Measurements from ENCODE around the gene MCOLN2. TPM values are rescaled to one million over a fixed set of nuclear protein-coding genes. Genes with fewer than 3 reads are reported as not detected.

Gene MCOLN2
- total RNA-seq, 1 donor from 2014 or later = 1.6 TPM

- Mint-ChIP-seq H3K27ac (ENCODE audit: unreplicated experiment) (no peak overlapping the region), H3K27me3 (ENCODE audit: low read depth, unreplicated experiment) (peaks cover 5% of the 10 kb centered on the region), H3K4me3 (ENCODE audit: unreplicated experiment) (no peak overlapping the region), H3K9me3 (ENCODE audit: unreplicated experiment) (peaks cover 6% of the 10 kb centered on the region), H3K4me1 (ENCODE audit: low read depth, unreplicated experiment) (no peaks in the 10 kb centered on the region), H3K36me3 (ENCODE audit: low read depth, unreplicated experiment) (no peaks in the 10 kb centered on the region)
- no peak overlapping the region for H3K4me2 ChIP-seq (ENCODE audit: low read length)
- TF ChIP-seq EZH2 (IDR thresholded peaks at IDR 0.05; ENCODE audit: insufficient read depth, low read length) = no peak
- no peak for TF ChIP-seq CTCF (IDR thresholded peaks at IDR 0.05; ENCODE audit: insufficient read depth, low read depth, low read length)
- H3K79me2 ChIP-seq (ENCODE audit: insufficient read depth, low read length) = no peaks in the 10 kb centered on the region
- no peak overlapping the region for H2AFZ ChIP-seq (ENCODE audit: low read depth, low read length)
- H3K9ac ChIP-seq (ENCODE audit: low read length) = no peak overlapping the region
- FAIRE-seq = no peak
- H3K36me3 ChIP-seq (ENCODE audit: insufficient read depth, low read length) = no peaks in the 10 kb centered on the region
- DNase-seq (ENCODE audit: low read depth) = no peak
- H3K4me1 ChIP-seq (ENCODE audit: insufficient read depth, low read length) = no peaks in the 10 kb centered on the region
- H4K20me1 ChIP-seq (ENCODE audit: insufficient read depth, low read length) = no peaks in the 10 kb centered on the region
- no peak overlapping the region for H3K4me3 ChIP-seq (ENCODE audit: insufficient read depth, low read depth, low read length)
- H3K9me3 ChIP-seq (ENCODE audit: insufficient read depth, low read depth, low read length) = no peaks in the 10 kb centered on the region
- no peak overlapping the region for H3K27ac ChIP-seq (ENCODE audit: low read depth, low read length)
- no peaks in the 10 kb centered on the region for H3K27me3 ChIP-seq (ENCODE audit: insufficient read depth, low read length)
These were observed 11.5 kb downstream of the MCOLN2 start for GRCh38 chr1:84985365-84985764.

- TF ChIP-seq CTCF (IDR thresholded peaks at IDR 0.05; ENCODE audit: insufficient read depth, low read depth, low read length) = no peak
- TF ChIP-seq EZH2 (IDR thresholded peaks at IDR 0.05; ENCODE audit: insufficient read depth, low read length) = no peak
- no peaks in the 10 kb centered on the region for H3K27me3 ChIP-seq (ENCODE audit: insufficient read depth, low read length)
- no peak overlapping the region for H2AFZ ChIP-seq (ENCODE audit: low read depth, low read length)
- H3K4me1 ChIP-seq (ENCODE audit: insufficient read depth, low read length) = no peaks in the 10 kb centered on the region
- H3K4me3 ChIP-seq (ENCODE audit: insufficient read depth, low read depth, low read length) = no peak overlapping the region
- Mint-ChIP-seq H3K36me3 (ENCODE audit: low read depth, unreplicated experiment) (no peaks in the 10 kb centered on the region), H3K27me3 (ENCODE audit: low read depth, unreplicated experiment) (peaks cover 5% of the 10 kb centered on the region), H3K27ac (ENCODE audit: unreplicated experiment) (no peak overlapping the region), H3K4me3 (ENCODE audit: unreplicated experiment) (no peak overlapping the region), H3K9me3 (ENCODE audit: unreplicated experiment) (peaks cover 14% of the 10 kb centered on the region), H3K4me1 (ENCODE audit: low read depth, unreplicated experiment) (no peaks in the 10 kb centered on the region)
- no peak for FAIRE-seq
- no peak overlapping the region for H3K4me2 ChIP-seq (ENCODE audit: low read length)
- H3K27ac ChIP-seq (ENCODE audit: low read depth, low read length) = no peak overlapping the region
- H4K20me1 ChIP-seq (ENCODE audit: insufficient read depth, low read length) = no peaks in the 10 kb centered on the region
- H3K9me3 ChIP-seq (ENCODE audit: insufficient read depth, low read depth, low read length) = no peaks in the 10 kb centered on the region
- DNase-seq (ENCODE audit: low read depth) = no peak
- H3K79me2 ChIP-seq (ENCODE audit: insufficient read depth, low read length) = no peaks in the 10 kb centered on the region
- no peak overlapping the region for H3K9ac ChIP-seq (ENCODE audit: low read length)
- no peaks in the 10 kb centered on the region for H3K36me3 ChIP-seq (ENCODE audit: insufficient read depth, low read length)
These were observed 14.5 kb downstream of the MCOLN2 start for GRCh38 chr1:84982395-84982794.

- Mint-ChIP-seq H3K4me3 (ENCODE audit: unreplicated experiment) (no peak overlapping the region), H3K27me3 (ENCODE audit: low read depth, unreplicated experiment) (no peaks in the 10 kb centered on the region)
- H3K9ac ChIP-seq (ENCODE audit: low read length) = no peak overlapping the region
These were observed 21.9 kb downstream of the MCOLN2 start for GRCh38 chr1:84975035-84975434.

More at GRCh38 chr1:84975035-84975434, 21.9 kb downstream of the MCOLN2 start:
- H2AFZ ChIP-seq (ENCODE audit: low read depth, low read length) = no peak overlapping the region
- no peaks in the 10 kb centered on the region for H3K27me3 ChIP-seq (ENCODE audit: insufficient read depth, low read length)
- H3K9me3 ChIP-seq (ENCODE audit: insufficient read depth, low read depth, low read length) = no peaks in the 10 kb centered on the region
- H3K4me1 Mint-ChIP-seq (ENCODE audit: low read depth, unreplicated experiment) = no peaks in the 10 kb centered on the region
- no peak overlapping the region for H3K4me3 ChIP-seq (ENCODE audit: insufficient read depth, low read depth, low read length)
- no peaks in the 10 kb centered on the region for H3K4me1 ChIP-seq (ENCODE audit: insufficient read depth, low read length)
- TF ChIP-seq EZH2 (IDR thresholded peaks at IDR 0.05; ENCODE audit: insufficient read depth, low read length) (no peak), CTCF (IDR thresholded peaks at IDR 0.05; ENCODE audit: insufficient read depth, low read depth, low read length) (no peak)
- no peaks in the 10 kb centered on the region for H4K20me1 ChIP-seq (ENCODE audit: insufficient read depth, low read length)
- FAIRE-seq (no peak), DNase-seq (ENCODE audit: low read depth) (no peak)
- H3K36me3 Mint-ChIP-seq (ENCODE audit: low read depth, unreplicated experiment) = no peaks in the 10 kb centered on the region
- no peaks in the 10 kb centered on the region for H3K79me2 ChIP-seq (ENCODE audit: insufficient read depth, low read length)
- H3K27ac ChIP-seq (ENCODE audit: low read depth, low read length) = no peak overlapping the region
- no peak overlapping the region for H3K27ac Mint-ChIP-seq (ENCODE audit: unreplicated experiment)
- H3K36me3 ChIP-seq (ENCODE audit: insufficient read depth, low read length) = no peaks in the 10 kb centered on the region
- peaks cover 9% of the 10 kb centered on the region for H3K9me3 Mint-ChIP-seq (ENCODE audit: unreplicated experiment)
- no peak overlapping the region for H3K4me2 ChIP-seq (ENCODE audit: low read length)

All from astrocyte (in vitro differentiated cells and primary cell).